ENCODE measurements around the gene ST8SIA4. TPM values are rescaled to one million over a fixed set of nuclear protein-coding genes. Genes with fewer than 3 reads are reported as not detected.

ST8SIA4 gene
- total RNA-seq, 4 donors from 2014 or later: 1.6 to 4.4 (median 2.8) TPM

DNA sequence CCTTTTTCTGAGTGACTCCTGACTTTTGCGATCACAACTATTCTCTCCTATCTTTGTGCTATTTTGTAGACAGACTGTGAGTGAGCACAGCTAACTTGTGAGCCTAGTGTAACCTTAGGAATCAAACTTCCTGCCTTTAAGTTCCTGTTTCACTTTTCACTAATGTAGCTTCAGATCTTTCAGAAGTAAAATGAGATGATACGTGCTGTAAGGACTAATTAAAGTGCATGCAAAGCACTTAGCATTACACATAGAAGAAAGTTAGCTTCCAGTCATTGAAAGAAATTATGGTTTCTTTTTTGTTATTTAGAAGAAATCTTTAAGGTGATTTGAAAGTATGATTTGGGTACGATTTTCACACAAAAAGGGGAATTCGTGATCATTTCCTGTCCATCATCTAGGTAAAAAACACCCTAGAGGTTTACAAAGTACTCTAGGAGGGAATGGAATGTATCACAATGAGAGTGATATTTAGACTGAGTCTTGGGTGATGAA, 122.7 kb downstream of the ST8SIA4 start:
- Histone ChIP-seq H3K27ac (peak overlapping the region in 2 of 4 donors; percentile 47 to 64), H3K36me3 (no peaks in the 10 kb centered on the region), H3K27me3 (no peaks in the 10 kb centered on the region), H3K9me3 (no peaks in the 10 kb centered on the region), H3K4me3 (no peak overlapping the region), H3K4me1 (peaks cover 0 to 14% (median 0%) of the 10 kb centered on the region in 3 donors)
- TF ChIP-seq, protein P1, sequence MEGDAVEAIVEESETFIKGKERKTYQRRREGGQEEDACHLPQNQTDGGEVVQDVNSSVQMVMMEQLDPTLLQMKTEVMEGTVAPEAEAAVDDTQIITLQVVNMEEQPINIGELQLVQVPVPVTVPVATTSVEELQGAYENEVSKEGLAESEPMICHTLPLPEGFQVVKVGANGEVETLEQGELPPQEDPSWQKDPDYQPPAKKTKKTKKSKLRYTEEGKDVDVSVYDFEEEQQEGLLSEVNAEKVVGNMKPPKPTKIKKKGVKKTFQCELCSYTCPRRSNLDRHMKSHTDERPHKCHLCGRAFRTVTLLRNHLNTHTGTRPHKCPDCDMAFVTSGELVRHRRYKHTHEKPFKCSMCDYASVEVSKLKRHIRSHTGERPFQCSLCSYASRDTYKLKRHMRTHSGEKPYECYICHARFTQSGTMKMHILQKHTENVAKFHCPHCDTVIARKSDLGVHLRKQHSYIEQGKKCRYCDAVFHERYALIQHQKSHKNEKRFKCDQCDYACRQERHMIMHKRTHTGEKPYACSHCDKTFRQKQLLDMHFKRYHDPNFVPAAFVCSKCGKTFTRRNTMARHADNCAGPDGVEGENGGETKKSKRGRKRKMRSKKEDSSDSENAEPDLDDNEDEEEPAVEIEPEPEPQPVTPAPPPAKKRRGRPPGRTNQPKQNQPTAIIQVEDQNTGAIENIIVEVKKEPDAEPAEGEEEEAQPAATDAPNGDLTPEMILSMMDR (IDR thresholded peaks at IDR 0.05): no peak
- no peak for TF ChIP-seq POLR2A (IDR thresholded peaks at IDR 0.05)
- 53 to 63% methylated on average over 4 of the region's 4 CpGs for WGBS, 2 donors
- DNase-seq: no peak
- intact Hi-C loops (cut with DNase I): no loop called here

- peak overlapping the region in 2 of 4 donors; percentile 47 to 64 for H3K27ac ChIP-seq
- H3K4me3 ChIP-seq: no peak overlapping the region
- no peak for DNase-seq
- TF ChIP-seq, protein P1 (IDR thresholded peaks at IDR 0.05): no peak
- no peak for TF ChIP-seq POLR2A (IDR thresholded peaks at IDR 0.05)
- peaks cover 0 to 14% (median 0%) of the 10 kb centered on the region in 3 donors for H3K4me1 ChIP-seq
- H3K27me3 ChIP-seq: no peaks in the 10 kb centered on the region
- no peaks in the 10 kb centered on the region for H3K9me3 ChIP-seq
- no peaks in the 10 kb centered on the region for H3K36me3 ChIP-seq
- intact Hi-C loops (cut with DNase I): no loop called here
- 88 to 96% methylated on average over 7 of the region's 7 CpGs for WGBS, 2 donors
Observed at GRCh38 chr5:100779669-100780375, 123.3 kb downstream of the ST8SIA4 start.

- DNase-seq: no peak
- H3K4me3 ChIP-seq: no peak overlapping the region
- intact Hi-C loops (cut with DNase I): no loop called here
- H3K27ac ChIP-seq: peak overlapping the region in 2 of 4 donors; percentile 9 to 26
- TF ChIP-seq, protein P1 (IDR thresholded peaks at IDR 0.05): no peak
- no peak for TF ChIP-seq POLR2A (IDR thresholded peaks at IDR 0.05)
- H3K9me3 ChIP-seq: no peaks in the 10 kb centered on the region
- H3K27me3 ChIP-seq: no peaks in the 10 kb centered on the region
- 25 to 27% methylated on average over 4 of the region's 4 CpGs for WGBS, 2 donors
- peaks cover 0 to 14% (median 0%) of the 10 kb centered on the region in 3 donors for H3K4me1 ChIP-seq
- H3K36me3 ChIP-seq: no peaks in the 10 kb centered on the region
Observed at GRCh38 chr5:100777680-100778300, 125.3 kb downstream of the ST8SIA4 start.

GRCh38 chr5:100775533-100775855, 127.6 kb downstream of the ST8SIA4 start:
- Histone ChIP-seq H3K4me1 (peaks cover 0 to 14% (median 0%) of the 10 kb centered on the region in 3 donors), H3K4me3 (no peak overlapping the region), H3K27me3 (no peaks in the 10 kb centered on the region), H3K27ac (no peak overlapping the region), H3K36me3 (no peaks in the 10 kb centered on the region), H3K9me3 (no peaks in the 10 kb centered on the region)
- intact Hi-C loops (cut with DNase I): no loop called here
- TF ChIP-seq POLR2A (IDR thresholded peaks at IDR 0.05): no peak
- TF ChIP-seq, protein P1 (IDR thresholded peaks at IDR 0.05): no peak
- no peak for DNase-seq
- WGBS, 2 donors: 66 to 89% methylated on average over 5 of the region's 5 CpGs

- H3K36me3 ChIP-seq: no peaks in the 10 kb centered on the region
- intact Hi-C loops (cut with DNase I): no loop called here
- H3K9me3 ChIP-seq: no peaks in the 10 kb centered on the region
- no peak for DNase-seq
- TF ChIP-seq, protein P1 (IDR thresholded peaks at IDR 0.05): no peak
- no peak for TF ChIP-seq POLR2A (IDR thresholded peaks at IDR 0.05)
- H3K4me1 ChIP-seq: peaks cover 0 to 7% (median 0%) of the 10 kb centered on the region in 3 donors
- 73 to 81% methylated on average over 2 of the region's 2 CpGs for WGBS, 2 donors
- H3K27ac ChIP-seq: no peak overlapping the region
- no peaks in the 10 kb centered on the region for H3K27me3 ChIP-seq
- no peak overlapping the region for H3K4me3 ChIP-seq
Observed at GRCh38 chr5:100772548-100772947, 130.5 kb downstream of the ST8SIA4 start.

Data from esophagus squamous epithelium (tissue), 5 donors.